Liver (tissue), 9 donors: ENCODE measurements around the gene ST6GALNAC5. TPM values are rescaled to one million over a fixed set of nuclear protein-coding genes. Genes with fewer than 3 reads are reported as not detected.

Experiments used
- DNase-seq: peaks from one replicate; pipeline ENCODE4 v3.0.0-alpha.2; 2017; ENCODE audit warnings: low spot score
- H3K27ac ChIP-seq, 2 donors: one replicate each; pipeline ENCODE4 v1.7.0; 2013; ENCODE audit warnings: inconsistent platforms in 2 of 2, low read length in 2 of 2, control low read depth in 1 of 2, low read depth in 1 of 2, mild to moderate bottlenecking in 1 of 2
- H3K27me3 ChIP-seq, 4 donors: one replicate each; pipeline versions ENCODE4 v1.6.1 to v1.7.0; 2013; ENCODE audit warnings: low read length in 3 of 4, inconsistent platforms in 1 of 4, mild to moderate bottlenecking in 1 of 4, moderate library complexity in 1 of 4; ENCODE audit not compliant: control insufficient read depth in 4 of 4, insufficient read depth in 4 of 4
- H3K36me3 ChIP-seq, 4 donors: one replicate each; pipeline versions ENCODE4 v1.6.1 to v1.7.0; 2013; ENCODE audit warnings: low read length in 3 of 4, mild to moderate bottlenecking in 3 of 4, low read depth in 1 of 4, moderate library complexity in 1 of 4; ENCODE audit not compliant: control insufficient read depth in 4 of 4, insufficient read depth in 3 of 4
- H3K4me1 ChIP-seq, 4 donors: one replicate each; pipeline versions ENCODE4 v1.6.1 to v1.7.0; 2013; ENCODE audit warnings: low read length in 3 of 4, mild to moderate bottlenecking in 3 of 4, moderate library complexity in 1 of 4; ENCODE audit not compliant: control insufficient read depth in 4 of 4, insufficient read depth in 4 of 4
- H3K4me3 ChIP-seq, 3 donors: one replicate each; pipeline versions ENCODE4 v1.6.1 to v1.7.0; 2013; ENCODE audit warnings: low read length in 3 of 3, control low read depth in 1 of 3, low read depth in 1 of 3, mild to moderate bottlenecking in 1 of 3
- H3K9ac ChIP-seq, 2 donors: one replicate each; pipeline ENCODE4 v1.7.0; 2013; ENCODE audit warnings: low read length in 2 of 2, mild to moderate bottlenecking in 2 of 2, moderate library complexity in 2 of 2, control low read depth in 1 of 2, low read depth in 1 of 2
- H3K9me3 ChIP-seq, 4 donors: one replicate each; pipeline versions ENCODE4 v1.6.1 to v1.7.0; 2013; ENCODE audit warnings: low read length in 3 of 4; ENCODE audit not compliant: control insufficient read depth in 4 of 4
- FOXA1 ChIP-seq: IDR thresholded peaks from 2 replicates; pipeline ENCODE4 v1.6.1; 2016; ENCODE audit warnings: antibody characterized with exemption
- FOXA2 ChIP-seq: IDR thresholded peaks from 2 replicates; pipeline ENCODE4 v1.6.1; 2016; ENCODE audit warnings: antibody characterized with exemption
- GABPA ChIP-seq, 2 donors: IDR thresholded peaks in 1 of 2; conservative IDR thresholded peaks in 1 of 2; 2 replicates each; pipeline ENCODE4 v1.6.1; 2016; ENCODE audit warnings: antibody characterized with exemption in 2 of 2, mild to moderate bottlenecking in 1 of 2, moderate library complexity in 1 of 2
- HNF4A ChIP-seq, 2 donors: conservative IDR thresholded peaks; 2 replicates each; pipeline ENCODE4 v1.6.1; 2016; ENCODE audit warnings: antibody characterized with exemption in 2 of 2, mild to moderate bottlenecking in 2 of 2
- HNF4G ChIP-seq: IDR thresholded peaks from 2 replicates; pipeline ENCODE4 v1.6.1; 2016; ENCODE audit warnings: antibody characterized with exemption
- JUND ChIP-seq, 2 donors: IDR thresholded peaks; 2 replicates each; pipeline ENCODE4 v1.6.1; 2016; ENCODE audit warnings: antibody characterized with exemption in 2 of 2
- NR2F2 ChIP-seq: IDR thresholded peaks from 2 replicates; pipeline ENCODE4 v1.6.1; 2016; ENCODE audit warnings: antibody characterized with exemption
- RXRA ChIP-seq, 2 donors: IDR thresholded peaks; 2 replicates each; pipeline ENCODE4 v1.6.1; 2017 to 2018; ENCODE audit warnings: antibody characterized with exemption in 2 of 2, mild to moderate bottlenecking in 1 of 2
- SP1 ChIP-seq: IDR thresholded peaks from 2 replicates; pipeline ENCODE4 v1.6.1; 2018; ENCODE audit warnings: antibody characterized with exemption, mild to moderate bottlenecking
- TAF1 ChIP-seq: conservative IDR thresholded peaks from 2 replicates; pipeline ENCODE4 v1.6.1; 2016; ENCODE audit warnings: antibody characterized with exemption, mild to moderate bottlenecking
- YY1 ChIP-seq: IDR thresholded peaks from 2 replicates; pipeline ENCODE4 v1.6.1; 2016; ENCODE audit warnings: antibody characterized with exemption, mild to moderate bottlenecking
- WGBS: extraction: QIAGEN DNeasy Blood & Tissue Kit; methylation state at CpG from one replicate; pipeline ENCODE4 v1.1.7; 2013; 5-methylcytosine and 5-hydroxymethylcytosine counted together
- polyA plus RNA-seq, 2 donors: library from polyadenylated mRNA; stranded (reverse) in 1 of 2; unstranded in 1 of 2; fragments of 200-250 nt in 1 of 2; fragments of >200 nt in 1 of 2; fragmentation: Nextera tagmentation in 1 of 2; extraction: Ambion mirVana in 1 of 2; gene quantifications; one replicate each; pipeline versions ENCODE4 v1.2.1 to v1.2.3, GENCODE V29; 2013 to 2015
- total RNA-seq, 2 donors: library from RNA; depleted of rRNA; stranded (reverse); fragments of >200 nt; gene quantifications; one replicate each; pipeline ENCODE4 v1.2.3, GENCODE V29; 2014
- TF ChIP-seq, protein P1 (sequence below): IDR thresholded peaks from 2 replicates; pipeline ENCODE4 v1.6.1; 2016; ENCODE audit warnings: antibody characterized with exemption
- TF ChIP-seq, protein P2 (sequence below): IDR thresholded peaks from 2 replicates; pipeline ENCODE4 v1.6.1; 2016; ENCODE audit warnings: antibody characterized with exemption, mild to moderate bottlenecking
- TF ChIP-seq, protein P3 (sequence below): IDR thresholded peaks from 2 replicates; pipeline ENCODE4 v1.6.1; 2016; ENCODE audit warnings: antibody characterized with exemption
- TF ChIP-seq, protein P4 (sequence below): IDR thresholded peaks from 2 replicates; pipeline ENCODE4 v1.6.1; 2016; ENCODE audit warnings: antibody characterized with exemption
- donor health status: healthy.
- donor health status: healthy.
- donor health status: healthy.
- donor health status: healthy.
- donor health status: healthy.

ST6GALNAC5 gene
- total and polyA plus RNA-seq, 4 donors = 0.09 to 0.17 TPM; not detected in 2

DNA sequence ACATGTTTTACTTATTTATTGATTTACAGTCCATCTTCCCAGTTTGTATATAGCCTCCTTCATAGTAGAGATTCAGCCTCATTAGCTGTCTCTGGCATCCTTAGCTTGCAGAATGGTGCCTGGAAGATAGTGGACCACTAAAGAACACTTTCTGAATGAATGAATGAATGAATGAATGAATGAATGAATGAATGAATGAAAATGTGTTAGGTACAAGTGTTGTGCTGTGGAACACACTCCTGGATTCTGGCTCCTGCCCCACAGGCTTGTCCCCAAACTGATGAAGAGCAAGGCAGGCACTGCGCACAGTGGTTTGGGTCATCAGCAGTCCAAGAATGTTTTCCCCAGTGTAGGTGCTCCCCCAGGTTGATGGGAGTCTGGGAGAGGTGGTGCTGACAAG, 159.4 kb downstream of the ST6GALNAC5 start:
- 100% methylated on average over 1 of the region's 1 CpG for WGBS
- H3K4me3 ChIP-seq = no peak overlapping the region
- no peak for DNase-seq
- H3K27ac ChIP-seq = no peak overlapping the region
- H3K36me3 ChIP-seq = no peaks in the 10 kb centered on the region
- TF ChIP-seq TAF1 (no peak), GABPA (IDR thresholded peaks at IDR 0.05 in 1 of 2, conservative IDR thresholded peaks at IDR 0.05 in 1 of 2) (no peak), NR2F2 (no peak)
- TF ChIP-seq, protein P1, sequence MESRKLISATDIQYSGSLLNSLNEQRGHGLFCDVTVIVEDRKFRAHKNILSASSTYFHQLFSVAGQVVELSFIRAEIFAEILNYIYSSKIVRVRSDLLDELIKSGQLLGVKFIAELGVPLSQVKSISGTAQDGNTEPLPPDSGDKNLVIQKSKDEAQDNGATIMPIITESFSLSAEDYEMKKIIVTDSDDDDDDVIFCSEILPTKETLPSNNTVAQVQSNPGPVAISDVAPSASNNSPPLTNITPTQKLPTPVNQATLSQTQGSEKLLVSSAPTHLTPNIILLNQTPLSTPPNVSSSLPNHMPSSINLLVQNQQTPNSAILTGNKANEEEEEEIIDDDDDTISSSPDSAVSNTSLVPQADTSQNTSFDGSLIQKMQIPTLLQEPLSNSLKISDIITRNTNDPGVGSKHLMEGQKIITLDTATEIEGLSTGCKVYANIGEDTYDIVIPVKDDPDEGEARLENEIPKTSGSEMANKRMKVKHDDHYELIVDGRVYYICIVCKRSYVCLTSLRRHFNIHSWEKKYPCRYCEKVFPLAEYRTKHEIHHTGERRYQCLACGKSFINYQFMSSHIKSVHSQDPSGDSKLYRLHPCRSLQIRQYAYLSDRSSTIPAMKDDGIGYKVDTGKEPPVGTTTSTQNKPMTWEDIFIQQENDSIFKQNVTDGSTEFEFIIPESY = no peak
- TF ChIP-seq, protein P2, sequence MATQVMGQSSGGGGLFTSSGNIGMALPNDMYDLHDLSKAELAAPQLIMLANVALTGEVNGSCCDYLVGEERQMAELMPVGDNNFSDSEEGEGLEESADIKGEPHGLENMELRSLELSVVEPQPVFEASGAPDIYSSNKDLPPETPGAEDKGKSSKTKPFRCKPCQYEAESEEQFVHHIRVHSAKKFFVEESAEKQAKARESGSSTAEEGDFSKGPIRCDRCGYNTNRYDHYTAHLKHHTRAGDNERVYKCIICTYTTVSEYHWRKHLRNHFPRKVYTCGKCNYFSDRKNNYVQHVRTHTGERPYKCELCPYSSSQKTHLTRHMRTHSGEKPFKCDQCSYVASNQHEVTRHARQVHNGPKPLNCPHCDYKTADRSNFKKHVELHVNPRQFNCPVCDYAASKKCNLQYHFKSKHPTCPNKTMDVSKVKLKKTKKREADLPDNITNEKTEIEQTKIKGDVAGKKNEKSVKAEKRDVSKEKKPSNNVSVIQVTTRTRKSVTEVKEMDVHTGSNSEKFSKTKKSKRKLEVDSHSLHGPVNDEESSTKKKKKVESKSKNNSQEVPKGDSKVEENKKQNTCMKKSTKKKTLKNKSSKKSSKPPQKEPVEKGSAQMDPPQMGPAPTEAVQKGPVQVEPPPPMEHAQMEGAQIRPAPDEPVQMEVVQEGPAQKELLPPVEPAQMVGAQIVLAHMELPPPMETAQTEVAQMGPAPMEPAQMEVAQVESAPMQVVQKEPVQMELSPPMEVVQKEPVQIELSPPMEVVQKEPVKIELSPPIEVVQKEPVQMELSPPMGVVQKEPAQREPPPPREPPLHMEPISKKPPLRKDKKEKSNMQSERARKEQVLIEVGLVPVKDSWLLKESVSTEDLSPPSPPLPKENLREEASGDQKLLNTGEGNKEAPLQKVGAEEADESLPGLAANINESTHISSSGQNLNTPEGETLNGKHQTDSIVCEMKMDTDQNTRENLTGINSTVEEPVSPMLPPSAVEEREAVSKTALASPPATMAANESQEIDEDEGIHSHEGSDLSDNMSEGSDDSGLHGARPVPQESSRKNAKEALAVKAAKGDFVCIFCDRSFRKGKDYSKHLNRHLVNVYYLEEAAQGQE = no peak
- peaks cover 0 to 3% (median 0%) of the 10 kb centered on the region in 4 donors for H3K27me3 ChIP-seq
- H3K9ac ChIP-seq = no peak overlapping the region
- H3K9me3 ChIP-seq = peaks cover 0 to 2% (median 0%) of the 10 kb centered on the region in 4 donors
- no peaks in the 10 kb centered on the region for H3K4me1 ChIP-seq

DNA sequence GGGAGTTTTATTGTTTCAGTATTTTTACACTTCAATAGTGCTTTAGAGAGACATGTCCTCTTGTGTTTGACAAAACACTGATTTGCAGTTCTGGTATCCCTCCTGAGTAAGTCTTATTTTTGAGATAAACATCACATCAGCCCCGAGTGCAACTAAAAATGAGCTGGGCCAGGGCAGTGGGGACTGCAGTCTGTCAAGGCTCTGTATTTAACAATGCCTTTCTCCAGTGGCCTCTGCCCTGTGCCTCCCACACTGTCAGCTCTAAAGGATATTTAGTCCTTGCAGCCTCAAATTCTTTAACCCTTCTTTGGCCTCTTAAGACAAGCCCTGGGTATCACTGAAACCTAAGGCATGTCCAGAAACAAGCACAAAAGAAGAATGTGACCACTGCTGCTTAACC, 160.6 kb downstream of the ST6GALNAC5 start:
- Histone ChIP-seq H3K27ac (no peak overlapping the region), H3K4me3 (no peak overlapping the region), H3K36me3 (no peaks in the 10 kb centered on the region), H3K9me3 (peaks cover 0 to 2% (median 0%) of the 10 kb centered on the region in 4 donors), H3K4me1 (no peaks in the 10 kb centered on the region), H3K27me3 (peaks cover 0 to 3% (median 0%) of the 10 kb centered on the region in 4 donors), H3K9ac (no peak overlapping the region)
- no peak for DNase-seq
- WGBS = 31% methylated on average over 1 of the region's 1 CpG
- TF ChIP-seq RXRA (IDR thresholded peaks at IDR 0.05) (no peak), JUND (IDR thresholded peaks at IDR 0.05) (no peak), TAF1 (no peak), HNF4G (no peak), NR2F2 (no peak)
- TF ChIP-seq, protein P1 = no peak

DNA sequence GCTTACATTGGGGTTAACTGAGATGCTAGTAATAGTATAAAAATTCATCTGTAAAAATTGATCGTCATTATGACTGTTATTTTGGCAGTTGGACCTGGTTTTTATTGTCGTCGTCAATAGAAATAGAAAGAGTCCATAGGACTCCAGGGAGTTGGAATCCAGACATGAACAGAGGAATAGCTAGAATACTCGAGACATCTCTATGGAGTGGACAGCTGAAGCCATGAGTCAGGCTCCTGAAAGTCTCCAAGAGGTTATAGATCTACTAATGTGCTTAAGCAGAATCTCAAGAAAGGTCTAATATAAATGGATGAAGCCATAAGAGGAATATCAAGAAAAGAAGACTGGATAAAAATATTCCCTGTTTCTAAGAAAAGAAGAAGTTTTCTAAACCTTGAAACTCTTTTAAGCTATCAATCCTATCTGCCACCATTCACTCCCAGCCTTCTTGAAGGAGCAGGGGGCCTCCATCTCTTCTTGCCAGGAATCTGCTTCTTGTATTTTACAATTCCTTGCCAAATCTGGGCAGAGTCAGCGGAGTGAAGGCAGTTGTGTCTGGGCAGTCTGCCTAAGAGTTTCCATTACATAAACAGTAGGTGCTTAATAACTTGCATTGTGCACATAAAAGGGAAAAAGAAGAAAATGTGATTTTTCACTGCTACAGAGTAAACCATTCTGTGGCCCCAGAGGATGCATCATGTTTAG, 163.3 kb downstream of the ST6GALNAC5 start:
- H3K27me3 ChIP-seq = peaks cover 0 to 3% (median 0%) of the 10 kb centered on the region in 4 donors
- H3K4me1 ChIP-seq = no peaks in the 10 kb centered on the region
- no peak for DNase-seq
- H3K9me3 ChIP-seq = peaks cover 0 to 2% (median 0%) of the 10 kb centered on the region in 4 donors
- WGBS = 84% methylated on average over 5 of the region's 5 CpGs
- H3K9ac ChIP-seq = no peak overlapping the region
- no peak overlapping the region for H3K27ac ChIP-seq
- no peak overlapping the region for H3K4me3 ChIP-seq
- H3K36me3 ChIP-seq = no peaks in the 10 kb centered on the region
- TF ChIP-seq NR2F2 = no peak
- TF ChIP-seq FOXA1 = no peak
- TF ChIP-seq TAF1 = no peak
- no peak for TF ChIP-seq YY1
- TF ChIP-seq, protein P2 = no peak
- no peak for TF ChIP-seq HNF4A (conservative IDR thresholded peaks at IDR 0.05)
- TF ChIP-seq FOXA2 = no peak
- no peak for TF ChIP-seq RXRA (IDR thresholded peaks at IDR 0.05)
- TF ChIP-seq, protein P3, sequence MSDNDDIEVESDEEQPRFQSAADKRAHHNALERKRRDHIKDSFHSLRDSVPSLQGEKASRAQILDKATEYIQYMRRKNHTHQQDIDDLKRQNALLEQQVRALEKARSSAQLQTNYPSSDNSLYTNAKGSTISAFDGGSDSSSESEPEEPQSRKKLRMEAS = no peak
- no peak for TF ChIP-seq SP1
- TF ChIP-seq, protein P4, sequence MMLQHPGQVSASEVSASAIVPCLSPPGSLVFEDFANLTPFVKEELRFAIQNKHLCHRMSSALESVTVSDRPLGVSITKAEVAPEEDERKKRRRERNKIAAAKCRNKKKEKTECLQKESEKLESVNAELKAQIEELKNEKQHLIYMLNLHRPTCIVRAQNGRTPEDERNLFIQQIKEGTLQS = no peak
- no peak for TF ChIP-seq JUND (IDR thresholded peaks at IDR 0.05)
- no peak for TF ChIP-seq HNF4G
